GM21576 (cell line): Measurements from ENCODE around the gene ABLIM1.

Experiments used
- ATAC-seq: cut with Tn5 transposase; IDR thresholded peaks from one replicate; pipeline ENCODE4 v1.9.1; 2021; ENCODE audit warnings: mild to moderate bottlenecking, moderate library complexity; ENCODE audit not compliant: unreplicated experiment

ABLIM1 gene

GRCh38 chr10:114498413-114499111 lies 159.5 kb downstream of the ABLIM1 start:
- ATAC-seq = peak; percentile 53

GRCh38 chr10:114495303-114495702 lies 162.8 kb downstream of the ABLIM1 start:
- ATAC-seq = no peak

- ATAC-seq = peak; percentile 40
These were observed 165.6 kb downstream of the ABLIM1 start for GRCh38 chr10:114492351-114493037.

GRCh38 chr10:114491933-114492332 lies 166.1 kb downstream of the ABLIM1 start:
- ATAC-seq = no peak

- no peak for ATAC-seq
These were observed 166.7 kb downstream of the ABLIM1 start for GRCh38 chr10:114491419-114491818.

GRCh38 chr10:114489521-114490310 lies 168.4 kb downstream of the ABLIM1 start:
- ATAC-seq = no peak

GRCh38 chr10:114487815-114488536 lies 170.1 kb downstream of the ABLIM1 start:
- no peak for ATAC-seq

GRCh38 chr10:114486938-114487814 lies 170.9 kb downstream of the ABLIM1 start:
- no peak for ATAC-seq

GRCh38 chr10:114485696-114486400 lies 172.2 kb downstream of the ABLIM1 start:
- no peak for ATAC-seq

GRCh38 chr10:114483575-114483974 lies 174.5 kb downstream of the ABLIM1 start:
- no peak for ATAC-seq

- no peak for ATAC-seq
These were observed 175.4 kb downstream of the ABLIM1 start for GRCh38 chr10:114482480-114483304.

GRCh38 chr10:114481055-114481454 lies 177.0 kb downstream of the ABLIM1 start:
- no peak for ATAC-seq

GRCh38 chr10:114479836-114480235 lies 178.2 kb downstream of the ABLIM1 start:
- ATAC-seq = no peak

GRCh38 chr10:114479307-114479706 lies 178.8 kb downstream of the ABLIM1 start:
- ATAC-seq = no peak

GRCh38 chr10:114478281-114478680 lies 179.8 kb downstream of the ABLIM1 start:
- ATAC-seq = no peak

- ATAC-seq = no peak
These were observed 180.8 kb downstream of the ABLIM1 start for GRCh38 chr10:114477285-114477684.

- ATAC-seq = no peak
These were observed 183.1 kb downstream of the ABLIM1 start for GRCh38 chr10:114474989-114475388.

- no peak for ATAC-seq
These were observed 184.3 kb downstream of the ABLIM1 start for GRCh38 chr10:114473776-114474175.

GRCh38 chr10:114472877-114473253 lies 185.2 kb downstream of the ABLIM1 start:
- ATAC-seq = no peak
